ENCODE measurements around the gene PITPNC1.

The PITPNC1 gene

GRCh38 chr17:67707442-67707841 lies 330.4 kb downstream of the PITPNC1 start:
- Histone ChIP-seq H3K9me3 (ENCODE audit: insufficient read depth, low read depth, low read length) (no peaks in the 10 kb centered on the region), H3K36me3 (ENCODE audit: control insufficient read depth in 1 of 2, insufficient read depth in 2 of 2, low read length in 2 of 2) (no peaks in the 10 kb centered on the region), H3K4me1 (ENCODE audit: control insufficient read depth in 1 of 2, insufficient read depth in 2 of 2, low read length in 2 of 2) (peaks cover 0 to 2% of the 10 kb centered on the region in 2 experiments), H2AFZ (ENCODE audit: insufficient read depth, low read length, poor library complexity) (no peak overlapping the region), H3K27ac (ENCODE audit: low read depth, low read length) (no peak overlapping the region), H4K91ac (ENCODE audit: low read depth, low read length) (no peak overlapping the region), H2AK5ac (ENCODE audit: low read length) (no peak overlapping the region), H3K4me2 (ENCODE audit: low read length) (no peak overlapping the region), H2BK5ac (ENCODE audit: low read depth, low read length, poor library complexity) (no peak overlapping the region), H3K4ac (ENCODE audit: low read depth, low read length) (no peak overlapping the region), H3K79me1 (ENCODE audit: low read length) (no peaks in the 10 kb centered on the region), H3K9ac (ENCODE audit: low read length) (no peak overlapping the region), H4K12ac (ENCODE audit: low read depth, low read length) (no peak overlapping the region), H3K18ac (ENCODE audit: low read length) (no peak overlapping the region), H3K79me2 (ENCODE audit: control insufficient read depth, insufficient read depth, low read length, poor library complexity) (no peaks in the 10 kb centered on the region), H4K8ac (ENCODE audit: low read depth, low read length) (no peak overlapping the region), H3K23ac (ENCODE audit: low read length) (no peak overlapping the region), H2BK12ac (ENCODE audit: low read length) (no peak overlapping the region), H3K27me3 (ENCODE audit: insufficient read depth, low read length) (no peaks in the 10 kb centered on the region), H3K4me3 (ENCODE audit: low read depth, low read length) (no peak overlapping the region), H3K14ac (ENCODE audit: low read length) (no peak overlapping the region), H2BK120ac (ENCODE audit: insufficient read depth, low read length, poor library complexity) (no peak overlapping the region)
- no CpG with 5 or more reads among the region's 2 CpGs for WGBS (ENCODE audit: extremely low coverage, insufficient coverage, insufficient read length)
- no peak for DNase-seq

- Histone ChIP-seq H3K4me3 (ENCODE audit: low read depth, low read length) (no peak overlapping the region), H2AK5ac (ENCODE audit: low read length) (no peak overlapping the region), H2BK5ac (ENCODE audit: low read depth, low read length, poor library complexity) (no peak overlapping the region), H3K27ac (ENCODE audit: low read depth, low read length) (no peak overlapping the region), H3K4me2 (ENCODE audit: low read length) (no peak overlapping the region), H2AFZ (ENCODE audit: insufficient read depth, low read length, poor library complexity) (no peak overlapping the region), H3K18ac (ENCODE audit: low read length) (no peak overlapping the region), H4K8ac (ENCODE audit: low read depth, low read length) (no peak overlapping the region), H3K9ac (ENCODE audit: low read length) (no peak overlapping the region), H3K23ac (ENCODE audit: low read length) (no peak overlapping the region), H4K12ac (ENCODE audit: low read depth, low read length) (no peak overlapping the region), H3K79me1 (ENCODE audit: low read length) (no peaks in the 10 kb centered on the region), H2BK120ac (ENCODE audit: insufficient read depth, low read length, poor library complexity) (no peak overlapping the region), H3K27me3 (ENCODE audit: insufficient read depth, low read length) (no peaks in the 10 kb centered on the region), H3K36me3 (ENCODE audit: control insufficient read depth in 1 of 2, insufficient read depth in 2 of 2, low read length in 2 of 2) (no peaks in the 10 kb centered on the region), H3K79me2 (ENCODE audit: control insufficient read depth, insufficient read depth, low read length, poor library complexity) (no peaks in the 10 kb centered on the region), H3K4me1 (ENCODE audit: control insufficient read depth in 1 of 2, insufficient read depth in 2 of 2, low read length in 2 of 2) (peaks cover 0 to 2% of the 10 kb centered on the region in 2 experiments), H3K4ac (ENCODE audit: low read depth, low read length) (no peak overlapping the region), H2BK12ac (ENCODE audit: low read length) (no peak overlapping the region), H3K9me3 (ENCODE audit: insufficient read depth, low read depth, low read length) (no peaks in the 10 kb centered on the region), H4K91ac (ENCODE audit: low read depth, low read length) (no peak overlapping the region), H3K14ac (ENCODE audit: low read length) (no peak overlapping the region)
- no peak for DNase-seq
- no CpG with 5 or more reads among the region's 3 CpGs for WGBS (ENCODE audit: extremely low coverage, insufficient coverage, insufficient read length)
These were observed 331.3 kb downstream of the PITPNC1 start for GRCh38 chr17:67708378-67708777.

GRCh38 chr17:67711916-67712315 lies 334.8 kb downstream of the PITPNC1 start:
- H3K14ac ChIP-seq (ENCODE audit: low read length): no peak overlapping the region
- H3K4me3 ChIP-seq (ENCODE audit: low read depth, low read length): no peak overlapping the region
- 100% methylated on average over 1 of the region's 4 CpGs for WGBS (ENCODE audit: extremely low coverage, insufficient coverage, insufficient read length)
- no peak overlapping the region for H3K4me2 ChIP-seq (ENCODE audit: low read length)
- no peak overlapping the region for H3K18ac ChIP-seq (ENCODE audit: low read length)
- no peak overlapping the region for H2BK120ac ChIP-seq (ENCODE audit: insufficient read depth, low read length, poor library complexity)
- no peak overlapping the region for H2BK5ac ChIP-seq (ENCODE audit: low read depth, low read length, poor library complexity)
- H3K23ac ChIP-seq (ENCODE audit: low read length): no peak overlapping the region
- H3K79me1 ChIP-seq (ENCODE audit: low read length): no peaks in the 10 kb centered on the region
- H2AFZ ChIP-seq (ENCODE audit: insufficient read depth, low read length, poor library complexity): no peak overlapping the region
- no peak overlapping the region for H4K8ac ChIP-seq (ENCODE audit: low read depth, low read length)
- no peaks in the 10 kb centered on the region for H3K79me2 ChIP-seq (ENCODE audit: control insufficient read depth, insufficient read depth, low read length, poor library complexity)
- H3K4ac ChIP-seq (ENCODE audit: low read depth, low read length): no peak overlapping the region
- DNase-seq: no peak
- no peaks in the 10 kb centered on the region for H3K27me3 ChIP-seq (ENCODE audit: insufficient read depth, low read length)
- no peaks in the 10 kb centered on the region for H3K36me3 ChIP-seq (ENCODE audit: control insufficient read depth in 1 of 2, insufficient read depth in 2 of 2, low read length in 2 of 2)
- no peaks in the 10 kb centered on the region for H3K9me3 ChIP-seq (ENCODE audit: insufficient read depth, low read depth, low read length)
- H3K27ac ChIP-seq (ENCODE audit: low read depth, low read length): no peak overlapping the region
- no peak overlapping the region for H2AK5ac ChIP-seq (ENCODE audit: low read length)
- H4K91ac ChIP-seq (ENCODE audit: low read depth, low read length): no peak overlapping the region
- H2BK12ac ChIP-seq (ENCODE audit: low read length): no peak overlapping the region
- peaks cover 0 to 2% of the 10 kb centered on the region in 2 experiments for H3K4me1 ChIP-seq (ENCODE audit: control insufficient read depth in 1 of 2, insufficient read depth in 2 of 2, low read length in 2 of 2)
- no peak overlapping the region for H3K9ac ChIP-seq (ENCODE audit: low read length)
- no peak overlapping the region for H4K12ac ChIP-seq (ENCODE audit: low read depth, low read length)

GRCh38 chr17:67712375-67712774 lies 335.3 kb downstream of the PITPNC1 start:
- Histone ChIP-seq H3K4me2 (ENCODE audit: low read length) (no peak overlapping the region), H2AFZ (ENCODE audit: insufficient read depth, low read length, poor library complexity) (no peak overlapping the region), H3K27me3 (ENCODE audit: insufficient read depth, low read length) (no peaks in the 10 kb centered on the region), H3K23ac (ENCODE audit: low read length) (no peak overlapping the region), H3K4me3 (ENCODE audit: low read depth, low read length) (no peak overlapping the region), H4K12ac (ENCODE audit: low read depth, low read length) (no peak overlapping the region), H2BK120ac (ENCODE audit: insufficient read depth, low read length, poor library complexity) (no peak overlapping the region), H2BK12ac (ENCODE audit: low read length) (no peak overlapping the region), H3K18ac (ENCODE audit: low read length) (no peak overlapping the region), H3K36me3 (ENCODE audit: control insufficient read depth in 1 of 2, insufficient read depth in 2 of 2, low read length in 2 of 2) (no peaks in the 10 kb centered on the region), H3K9me3 (ENCODE audit: insufficient read depth, low read depth, low read length) (no peaks in the 10 kb centered on the region), H2BK5ac (ENCODE audit: low read depth, low read length, poor library complexity) (no peak overlapping the region), H3K4ac (ENCODE audit: low read depth, low read length) (no peak overlapping the region), H2AK5ac (ENCODE audit: low read length) (no peak overlapping the region), H3K79me1 (ENCODE audit: low read length) (no peaks in the 10 kb centered on the region), H4K8ac (ENCODE audit: low read depth, low read length) (no peak overlapping the region), H4K91ac (ENCODE audit: low read depth, low read length) (no peak overlapping the region), H3K27ac (ENCODE audit: low read depth, low read length) (no peak overlapping the region), H3K14ac (ENCODE audit: low read length) (no peak overlapping the region), H3K9ac (ENCODE audit: low read length) (no peak overlapping the region), H3K4me1 (ENCODE audit: control insufficient read depth in 1 of 2, insufficient read depth in 2 of 2, low read length in 2 of 2) (peaks cover 0 to 2% of the 10 kb centered on the region in 2 experiments), H3K79me2 (ENCODE audit: control insufficient read depth, insufficient read depth, low read length, poor library complexity) (no peaks in the 10 kb centered on the region)
- DNase-seq: no peak
- WGBS (ENCODE audit: extremely low coverage, insufficient coverage, insufficient read length): 100% methylated on average over 1 of the region's 4 CpGs
